Astrocyte of the cerebellum (primary cell): Measurements from ENCODE around the gene KRTAP13-4.

Experiments
- DNase-seq: peaks from one replicate; pipeline ENCODE4 v3.0.0-alpha.2; 2011; ENCODE audit warnings: low read depth
- H3K4me3 ChIP-seq: 2 replicates; pipeline ENCODE4 v1.5.1; 2011; ENCODE audit warnings: mild to moderate bottlenecking, low read depth, low read length, moderate library complexity
- CTCF ChIP-seq: IDR thresholded peaks from 2 replicates; pipeline ENCODE4 v1.5.1; 2012; ENCODE audit warnings: low read length, low read depth, moderate library complexity, mild to moderate bottlenecking; ENCODE audit errors: missing control alignments
- in situ Hi-C: cut with HindIII; loops from 2 replicates; pipeline ENCODE4 v1.10.0; 2017; ENCODE audit warnings: low sequenced_read_pairs

KRTAP13-4 gene

GRCh38 chr21:30479259-30479658 lies 49.2 kb downstream of the KRTAP13-4 start:
- no peak for TF ChIP-seq CTCF
- no peak for DNase-seq
- H3K4me3 ChIP-seq = no peak overlapping the region
- in situ Hi-C loops = no loop called here

GRCh38 chr21:30480145-30480544 lies 50.1 kb downstream of the KRTAP13-4 start, which contains the start of gene KRTAP19-1:
KRTAP19-1 (minus strand) TSS chr21:30480367; CDS start chr21:30480317, 50 bp downstream.
- no peak for TF ChIP-seq CTCF
- in situ Hi-C loops = no loop called here
- no peak for DNase-seq
- H3K4me3 ChIP-seq = no peak within 1 kb of the TSS
